Measurements from ENCODE around the gene ADARB2.

GRCh38 chr10:1454428-1454827, 282.9 kb downstream of the ADARB2 start:
- TF ChIP-seq EZH2phosphoT487 (IDR thresholded peaks at IDR 0.05; ENCODE audit: insufficient read depth, low read depth) (no peak), EZH2 (IDR thresholded peaks at IDR 0.05; ENCODE audit: insufficient read depth, poor library complexity, severe bottlenecking) (no peak)
